A549 (cell line): ENCODE results near the gene FSCN2.

ENCODE experiments used
- BHLHE40 ChIP-seq: IDR thresholded peaks from 2 replicates; pipeline ENCODE4 v1.6.1; 2012; ENCODE audit warnings: low read depth, low read length, inconsistent platforms
- CEBPB ChIP-seq, 2 experiments: fragments of >200 bp in 1 of 2; sonication (Bioruptor Twin) in 1 of 2; formaldehyde crosslinking in 1 of 2; IDR thresholded peaks; 2 replicates each; pipeline ENCODE4 v1.6.1; 2012 to 2016
- FOXS1 ChIP-seq: fragments of 250-450 bp; sonication (Bioruptor Pico); IDR thresholded peaks from 2 replicates; pipeline ENCODE4 v1.5.0; 2020; ENCODE audit warnings: mild to moderate bottlenecking, moderate library complexity
- MYC ChIP-seq: IDR thresholded peaks from 2 replicates; pipeline ENCODE4 v1.6.1; 2012; ENCODE audit warnings: mild to moderate bottlenecking, inconsistent platforms, low read length, improper control_type of control experiment, borderline replicate concordance
- POLR2A ChIP-seq: IDR thresholded peaks from 2 replicates; pipeline ENCODE4 v1.6.1; 2012; ENCODE audit warnings: mild to moderate bottlenecking, low read length
- REST ChIP-seq: fragments of 200-600 bp; sonication (generic); IDR thresholded peaks from 2 replicates; pipeline ENCODE4 v1.6.1; 2016; ENCODE audit warnings: antibody characterized with exemption, mild to moderate bottlenecking, moderate library complexity
- RFX5 ChIP-seq: fragments of 450-650 bp; IDR thresholded peaks from 2 replicates; pipeline ENCODE4 v1.7.1; 2014; ENCODE audit warnings: antibody characterized with exemption, mild to moderate bottlenecking, moderate library complexity
- TF ChIP-seq, protein P1 (sequence below): fragments of >200 bp; sonication (Bioruptor Twin); formaldehyde crosslinking; IDR thresholded peaks from 3 replicates; pipeline ENCODE4 v1.5.1; 2016

DNA sequence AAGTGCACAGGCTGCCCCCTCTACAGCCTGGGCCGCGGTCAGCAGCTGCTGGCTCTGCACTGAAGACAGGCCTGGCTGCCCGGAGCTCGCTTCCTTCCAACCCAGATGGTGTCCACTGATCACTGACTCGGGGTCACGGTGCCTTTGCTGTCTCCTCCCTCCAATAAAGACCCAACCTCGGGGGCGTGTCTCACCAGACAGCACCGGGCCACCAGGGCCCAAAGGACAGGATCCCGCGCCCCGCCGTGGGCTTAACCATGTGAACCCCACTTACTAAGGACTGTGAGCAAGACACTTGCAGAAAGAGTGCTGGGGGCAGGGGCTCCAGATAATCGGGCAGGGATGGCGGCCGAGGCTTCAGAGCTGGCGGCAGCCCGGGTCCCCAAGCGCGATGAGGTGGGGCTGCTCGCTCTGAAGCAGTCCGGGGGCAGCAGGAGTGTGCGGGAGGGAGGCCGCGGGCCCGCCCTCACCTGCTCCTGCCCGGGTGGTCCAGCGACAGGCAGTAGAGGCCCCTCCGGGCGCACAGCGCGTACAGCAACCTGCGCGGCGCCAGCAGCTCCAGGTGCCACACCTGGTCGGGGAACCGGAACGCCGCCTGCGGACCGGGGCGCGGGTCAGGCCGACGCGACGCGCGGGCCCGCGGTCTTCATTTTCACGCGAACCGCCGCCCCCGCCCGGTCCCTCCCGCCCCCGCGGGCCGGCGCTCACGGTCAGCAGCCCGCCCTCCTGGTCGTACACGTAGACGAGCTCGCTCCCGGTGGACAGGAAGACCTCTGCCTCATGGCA is 23.5 kb downstream of the FSCN2 start:
- no peak for TF ChIP-seq CEBPB (IDR thresholded peaks at IDR 0.05)
- TF ChIP-seq POLR2A, result no peak
- TF ChIP-seq, protein P1, sequence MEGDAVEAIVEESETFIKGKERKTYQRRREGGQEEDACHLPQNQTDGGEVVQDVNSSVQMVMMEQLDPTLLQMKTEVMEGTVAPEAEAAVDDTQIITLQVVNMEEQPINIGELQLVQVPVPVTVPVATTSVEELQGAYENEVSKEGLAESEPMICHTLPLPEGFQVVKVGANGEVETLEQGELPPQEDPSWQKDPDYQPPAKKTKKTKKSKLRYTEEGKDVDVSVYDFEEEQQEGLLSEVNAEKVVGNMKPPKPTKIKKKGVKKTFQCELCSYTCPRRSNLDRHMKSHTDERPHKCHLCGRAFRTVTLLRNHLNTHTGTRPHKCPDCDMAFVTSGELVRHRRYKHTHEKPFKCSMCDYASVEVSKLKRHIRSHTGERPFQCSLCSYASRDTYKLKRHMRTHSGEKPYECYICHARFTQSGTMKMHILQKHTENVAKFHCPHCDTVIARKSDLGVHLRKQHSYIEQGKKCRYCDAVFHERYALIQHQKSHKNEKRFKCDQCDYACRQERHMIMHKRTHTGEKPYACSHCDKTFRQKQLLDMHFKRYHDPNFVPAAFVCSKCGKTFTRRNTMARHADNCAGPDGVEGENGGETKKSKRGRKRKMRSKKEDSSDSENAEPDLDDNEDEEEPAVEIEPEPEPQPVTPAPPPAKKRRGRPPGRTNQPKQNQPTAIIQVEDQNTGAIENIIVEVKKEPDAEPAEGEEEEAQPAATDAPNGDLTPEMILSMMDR, result no peak
- TF ChIP-seq REST, result no peak
- no peak for TF ChIP-seq RFX5
- TF ChIP-seq FOXS1 (CRISPR knock-in tag), result no peak
- TF ChIP-seq MYC, result no peak
- no peak for TF ChIP-seq BHLHE40
